Liver (tissue), 3 donors: ENCODE data around the gene ZNF708.
"Not testable (repeated sequence)": the region's sequence is repeated elsewhere in the genome, so short reads cannot be mapped to it uniquely, and the experiment has no call there.

Source experiments
- FOXA1 ChIP-seq: IDR thresholded peaks from 2 replicates; pipeline ENCODE4 v1.6.1; 2016; ENCODE audit warnings: antibody characterized with exemption
- GABPA ChIP-seq, 2 donors: IDR thresholded peaks in 1 of 2; conservative IDR thresholded peaks in 1 of 2; 2 replicates each; pipeline ENCODE4 v1.6.1; 2016; ENCODE audit warnings: antibody characterized with exemption in 2 of 2, mild to moderate bottlenecking in 1 of 2, moderate library complexity in 1 of 2
- JUND ChIP-seq, 2 donors: IDR thresholded peaks; 2 replicates each; pipeline ENCODE4 v1.6.1; 2016; ENCODE audit warnings: antibody characterized with exemption in 2 of 2
- RAD21 ChIP-seq, 2 donors: IDR thresholded peaks; 2 replicates each; pipeline ENCODE4 v1.6.1; 2016; ENCODE audit warnings: antibody characterized with exemption in 2 of 2, mild to moderate bottlenecking in 2 of 2
- SP1 ChIP-seq: IDR thresholded peaks from 2 replicates; pipeline ENCODE4 v1.6.1; 2018; ENCODE audit warnings: antibody characterized with exemption, mild to moderate bottlenecking
- TAF1 ChIP-seq: conservative IDR thresholded peaks from 2 replicates; pipeline ENCODE4 v1.6.1; 2016; ENCODE audit warnings: antibody characterized with exemption, mild to moderate bottlenecking
- YY1 ChIP-seq: IDR thresholded peaks from 2 replicates; pipeline ENCODE4 v1.6.1; 2016; ENCODE audit warnings: antibody characterized with exemption, mild to moderate bottlenecking
- TF ChIP-seq, protein P1 (sequence below): fragments of 150-350 bp; IDR thresholded peaks from 2 replicates; pipeline ENCODE4 v1.5.1; 2017; ENCODE audit warnings: improper control_type of control experiment, low read depth, low read length; ENCODE audit not compliant: missing input control
- TF ChIP-seq, protein P2 (sequence below): IDR thresholded peaks from 2 replicates; pipeline ENCODE4 v1.6.1; 2016; ENCODE audit warnings: antibody characterized with exemption
- TF ChIP-seq, protein P3 (sequence below): IDR thresholded peaks from 2 replicates; pipeline ENCODE4 v1.6.1; 2016; ENCODE audit warnings: antibody characterized with exemption
- TF ChIP-seq, protein P4 (sequence below): IDR thresholded peaks from 2 replicates; pipeline ENCODE4 v1.6.1; 2016; ENCODE audit warnings: antibody characterized with exemption, mild to moderate bottlenecking
- donor health status: healthy.
- donor health status: healthy.

DNA sequence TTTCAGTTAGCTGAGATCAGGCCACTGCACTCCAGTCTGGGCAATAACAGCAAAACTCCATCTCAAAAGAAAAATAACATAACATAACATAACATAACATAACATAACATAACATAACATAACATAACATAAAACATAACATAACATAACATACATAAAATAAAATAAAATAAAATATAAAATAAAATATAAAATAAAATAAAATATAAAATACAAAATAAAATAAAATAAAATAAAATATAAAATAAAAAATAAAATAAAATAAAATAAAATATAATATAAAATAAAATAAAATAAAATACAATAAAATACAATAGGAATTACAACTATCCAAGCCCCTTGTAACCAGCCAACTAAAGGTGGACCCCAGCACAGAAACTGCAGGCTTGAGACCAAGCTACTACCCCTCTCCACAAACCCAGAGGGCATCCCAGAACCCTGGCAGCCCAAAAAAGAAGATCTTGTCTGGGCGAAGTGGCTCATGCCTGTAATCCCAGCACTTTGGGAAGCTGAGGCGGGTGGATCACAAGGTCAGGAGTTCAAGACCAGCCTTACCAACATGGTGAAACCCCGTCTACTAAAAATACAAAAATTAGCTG is 22.2 kb downstream of the ZNF708 start:
- TF ChIP-seq TAF1; FOXA1; JUND (IDR thresholded peaks at IDR 0.05); SP1; RAD21 (IDR thresholded peaks at IDR 0.05); GABPA (IDR thresholded peaks at IDR 0.05 in 1 of 2, conservative IDR thresholded peaks at IDR 0.05 in 1 of 2); YY1: not testable (repeated sequence)
- TF ChIP-seq, protein P1, sequence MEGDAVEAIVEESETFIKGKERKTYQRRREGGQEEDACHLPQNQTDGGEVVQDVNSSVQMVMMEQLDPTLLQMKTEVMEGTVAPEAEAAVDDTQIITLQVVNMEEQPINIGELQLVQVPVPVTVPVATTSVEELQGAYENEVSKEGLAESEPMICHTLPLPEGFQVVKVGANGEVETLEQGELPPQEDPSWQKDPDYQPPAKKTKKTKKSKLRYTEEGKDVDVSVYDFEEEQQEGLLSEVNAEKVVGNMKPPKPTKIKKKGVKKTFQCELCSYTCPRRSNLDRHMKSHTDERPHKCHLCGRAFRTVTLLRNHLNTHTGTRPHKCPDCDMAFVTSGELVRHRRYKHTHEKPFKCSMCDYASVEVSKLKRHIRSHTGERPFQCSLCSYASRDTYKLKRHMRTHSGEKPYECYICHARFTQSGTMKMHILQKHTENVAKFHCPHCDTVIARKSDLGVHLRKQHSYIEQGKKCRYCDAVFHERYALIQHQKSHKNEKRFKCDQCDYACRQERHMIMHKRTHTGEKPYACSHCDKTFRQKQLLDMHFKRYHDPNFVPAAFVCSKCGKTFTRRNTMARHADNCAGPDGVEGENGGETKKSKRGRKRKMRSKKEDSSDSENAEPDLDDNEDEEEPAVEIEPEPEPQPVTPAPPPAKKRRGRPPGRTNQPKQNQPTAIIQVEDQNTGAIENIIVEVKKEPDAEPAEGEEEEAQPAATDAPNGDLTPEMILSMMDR: not testable (repeated sequence)
- TF ChIP-seq, protein P2, sequence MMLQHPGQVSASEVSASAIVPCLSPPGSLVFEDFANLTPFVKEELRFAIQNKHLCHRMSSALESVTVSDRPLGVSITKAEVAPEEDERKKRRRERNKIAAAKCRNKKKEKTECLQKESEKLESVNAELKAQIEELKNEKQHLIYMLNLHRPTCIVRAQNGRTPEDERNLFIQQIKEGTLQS: not testable (repeated sequence)
- TF ChIP-seq, protein P3, sequence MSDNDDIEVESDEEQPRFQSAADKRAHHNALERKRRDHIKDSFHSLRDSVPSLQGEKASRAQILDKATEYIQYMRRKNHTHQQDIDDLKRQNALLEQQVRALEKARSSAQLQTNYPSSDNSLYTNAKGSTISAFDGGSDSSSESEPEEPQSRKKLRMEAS: not testable (repeated sequence)
- TF ChIP-seq, protein P4, sequence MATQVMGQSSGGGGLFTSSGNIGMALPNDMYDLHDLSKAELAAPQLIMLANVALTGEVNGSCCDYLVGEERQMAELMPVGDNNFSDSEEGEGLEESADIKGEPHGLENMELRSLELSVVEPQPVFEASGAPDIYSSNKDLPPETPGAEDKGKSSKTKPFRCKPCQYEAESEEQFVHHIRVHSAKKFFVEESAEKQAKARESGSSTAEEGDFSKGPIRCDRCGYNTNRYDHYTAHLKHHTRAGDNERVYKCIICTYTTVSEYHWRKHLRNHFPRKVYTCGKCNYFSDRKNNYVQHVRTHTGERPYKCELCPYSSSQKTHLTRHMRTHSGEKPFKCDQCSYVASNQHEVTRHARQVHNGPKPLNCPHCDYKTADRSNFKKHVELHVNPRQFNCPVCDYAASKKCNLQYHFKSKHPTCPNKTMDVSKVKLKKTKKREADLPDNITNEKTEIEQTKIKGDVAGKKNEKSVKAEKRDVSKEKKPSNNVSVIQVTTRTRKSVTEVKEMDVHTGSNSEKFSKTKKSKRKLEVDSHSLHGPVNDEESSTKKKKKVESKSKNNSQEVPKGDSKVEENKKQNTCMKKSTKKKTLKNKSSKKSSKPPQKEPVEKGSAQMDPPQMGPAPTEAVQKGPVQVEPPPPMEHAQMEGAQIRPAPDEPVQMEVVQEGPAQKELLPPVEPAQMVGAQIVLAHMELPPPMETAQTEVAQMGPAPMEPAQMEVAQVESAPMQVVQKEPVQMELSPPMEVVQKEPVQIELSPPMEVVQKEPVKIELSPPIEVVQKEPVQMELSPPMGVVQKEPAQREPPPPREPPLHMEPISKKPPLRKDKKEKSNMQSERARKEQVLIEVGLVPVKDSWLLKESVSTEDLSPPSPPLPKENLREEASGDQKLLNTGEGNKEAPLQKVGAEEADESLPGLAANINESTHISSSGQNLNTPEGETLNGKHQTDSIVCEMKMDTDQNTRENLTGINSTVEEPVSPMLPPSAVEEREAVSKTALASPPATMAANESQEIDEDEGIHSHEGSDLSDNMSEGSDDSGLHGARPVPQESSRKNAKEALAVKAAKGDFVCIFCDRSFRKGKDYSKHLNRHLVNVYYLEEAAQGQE: not testable (repeated sequence)
